ENCODE measurements around the gene NR3C1. TPM values are rescaled to one million over a fixed set of nuclear protein-coding genes. Genes with fewer than 3 reads are reported as not detected.

NR3C1 gene
- total RNA-seq, 1 experiment from 2014 or later: 17.5 TPM

DNA sequence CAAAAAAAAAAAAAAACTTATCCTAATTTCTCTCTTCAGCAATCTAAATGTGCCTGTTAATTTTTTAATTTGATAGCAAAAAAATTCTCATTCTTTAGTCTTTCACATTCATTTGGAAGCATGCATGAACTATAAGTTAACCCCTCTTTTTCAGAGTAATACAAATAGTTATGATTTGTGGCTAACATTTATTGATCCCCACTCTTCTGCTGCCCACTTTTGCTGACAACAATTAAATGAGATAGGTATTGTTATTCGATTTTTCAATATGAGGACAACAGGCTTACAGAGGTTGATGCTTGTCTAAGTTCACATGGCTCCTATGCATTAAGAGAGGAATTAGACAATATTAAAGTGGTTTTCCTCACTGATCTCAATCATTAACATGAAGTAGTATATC lies 2.9 kb upstream of the NR3C1 start:
- Histone ChIP-seq H3K36me3 (ENCODE audit: control insufficient read depth, insufficient read depth, low read length) (no peaks in the 10 kb centered on the region), H3K27me3 (replicated peaks; ENCODE audit: control insufficient read depth, insufficient read depth, low read length) (no peaks in the 10 kb centered on the region; the same call in 1 of the 2 replicates), H3K4me1 (no peaks in the 10 kb centered on the region), H3K9me3 (no peaks in the 10 kb centered on the region), H3K4me3 (ENCODE audit: low read depth, low read length) (no peak overlapping the region)
- Mint-ChIP-seq H3K4me1 (ENCODE audit: low read depth, unreplicated experiment) (peaks cover 10% of the 10 kb centered on the region), H3K27ac (ENCODE audit: unreplicated experiment) (no peak overlapping the region), H3K9me3 (ENCODE audit: unreplicated experiment) (no peaks in the 10 kb centered on the region), H3K36me3 (ENCODE audit: insufficient read depth, unreplicated experiment) (no peaks in the 10 kb centered on the region), H3K4me3 (ENCODE audit: unreplicated experiment) (peak overlapping the region; percentile 77), H3K27me3 (ENCODE audit: insufficient read depth, unreplicated experiment) (no peaks in the 10 kb centered on the region)
- ChIA-PET CTCF (no interaction called here), POLR2A (no interaction called here)
- TF ChIP-seq, protein P1, sequence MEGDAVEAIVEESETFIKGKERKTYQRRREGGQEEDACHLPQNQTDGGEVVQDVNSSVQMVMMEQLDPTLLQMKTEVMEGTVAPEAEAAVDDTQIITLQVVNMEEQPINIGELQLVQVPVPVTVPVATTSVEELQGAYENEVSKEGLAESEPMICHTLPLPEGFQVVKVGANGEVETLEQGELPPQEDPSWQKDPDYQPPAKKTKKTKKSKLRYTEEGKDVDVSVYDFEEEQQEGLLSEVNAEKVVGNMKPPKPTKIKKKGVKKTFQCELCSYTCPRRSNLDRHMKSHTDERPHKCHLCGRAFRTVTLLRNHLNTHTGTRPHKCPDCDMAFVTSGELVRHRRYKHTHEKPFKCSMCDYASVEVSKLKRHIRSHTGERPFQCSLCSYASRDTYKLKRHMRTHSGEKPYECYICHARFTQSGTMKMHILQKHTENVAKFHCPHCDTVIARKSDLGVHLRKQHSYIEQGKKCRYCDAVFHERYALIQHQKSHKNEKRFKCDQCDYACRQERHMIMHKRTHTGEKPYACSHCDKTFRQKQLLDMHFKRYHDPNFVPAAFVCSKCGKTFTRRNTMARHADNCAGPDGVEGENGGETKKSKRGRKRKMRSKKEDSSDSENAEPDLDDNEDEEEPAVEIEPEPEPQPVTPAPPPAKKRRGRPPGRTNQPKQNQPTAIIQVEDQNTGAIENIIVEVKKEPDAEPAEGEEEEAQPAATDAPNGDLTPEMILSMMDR (IDR thresholded peaks at IDR 0.05; ENCODE audit: insufficient read depth in 1 of 2, low read depth in 1 of 2, low read length in 1 of 2, severe bottlenecking in 1 of 2, unreplicated experiment in 1 of 2): no peak
- no TSS peak for BruUV-seq (replicated peaks)
- intact Hi-C loops (cut with micrococcal nuclease; ENCODE audit: unreplicated experiment): loop anchor here (10.0 kb wide), 1 partner anchor 692 kb away; no protein-coding TSS in a partner anchor
- no peak for DNase-seq

DNA sequence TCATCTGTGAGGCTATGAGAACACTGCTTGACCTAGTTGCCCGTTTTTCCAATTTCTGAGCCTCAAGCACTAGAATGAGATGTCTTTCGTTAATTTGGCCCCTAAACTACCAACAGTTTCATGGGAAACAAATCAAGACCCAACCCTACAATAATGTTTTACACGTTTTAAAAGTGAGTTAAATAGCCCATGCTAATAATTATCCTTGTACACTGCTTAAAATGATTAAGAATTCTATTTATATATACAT lies 2.3 kb upstream of the NR3C1 start:
- no peak for DNase-seq
- ChIA-PET CTCF (no interaction called here), POLR2A (no interaction called here)
- peak overlapping the region; percentile 77 for H3K4me3 Mint-ChIP-seq (ENCODE audit: unreplicated experiment)
- no peaks in the 10 kb centered on the region for H3K27me3 Mint-ChIP-seq (ENCODE audit: insufficient read depth, unreplicated experiment)
- intact Hi-C loops (cut with micrococcal nuclease; ENCODE audit: unreplicated experiment): loop anchor here (10.0 kb wide), 1 partner anchor 691 kb away; no protein-coding TSS in a partner anchor
- TF ChIP-seq, protein P1 (IDR thresholded peaks at IDR 0.05; ENCODE audit: insufficient read depth in 1 of 2, low read depth in 1 of 2, low read length in 1 of 2, severe bottlenecking in 1 of 2, unreplicated experiment in 1 of 2): no peak
- H3K4me1 Mint-ChIP-seq (ENCODE audit: low read depth, unreplicated experiment): peaks cover 13% of the 10 kb centered on the region
- H3K4me3 ChIP-seq (ENCODE audit: low read depth, low read length): peak overlapping the region; percentile 90
- BruUV-seq (replicated peaks): TSS peak; percentile 83
- no peak overlapping the region for H3K27ac Mint-ChIP-seq (ENCODE audit: unreplicated experiment)
- H3K4me1 ChIP-seq: no peaks in the 10 kb centered on the region
- no peaks in the 10 kb centered on the region; the same call in 1 of the 2 replicates for H3K27me3 ChIP-seq (replicated peaks; ENCODE audit: control insufficient read depth, insufficient read depth, low read length)
- no peaks in the 10 kb centered on the region for H3K9me3 Mint-ChIP-seq (ENCODE audit: unreplicated experiment)
- no peaks in the 10 kb centered on the region for H3K36me3 Mint-ChIP-seq (ENCODE audit: insufficient read depth, unreplicated experiment)
- no peaks in the 10 kb centered on the region for H3K36me3 ChIP-seq (ENCODE audit: control insufficient read depth, insufficient read depth, low read length)
- H3K9me3 ChIP-seq: no peaks in the 10 kb centered on the region

DNA sequence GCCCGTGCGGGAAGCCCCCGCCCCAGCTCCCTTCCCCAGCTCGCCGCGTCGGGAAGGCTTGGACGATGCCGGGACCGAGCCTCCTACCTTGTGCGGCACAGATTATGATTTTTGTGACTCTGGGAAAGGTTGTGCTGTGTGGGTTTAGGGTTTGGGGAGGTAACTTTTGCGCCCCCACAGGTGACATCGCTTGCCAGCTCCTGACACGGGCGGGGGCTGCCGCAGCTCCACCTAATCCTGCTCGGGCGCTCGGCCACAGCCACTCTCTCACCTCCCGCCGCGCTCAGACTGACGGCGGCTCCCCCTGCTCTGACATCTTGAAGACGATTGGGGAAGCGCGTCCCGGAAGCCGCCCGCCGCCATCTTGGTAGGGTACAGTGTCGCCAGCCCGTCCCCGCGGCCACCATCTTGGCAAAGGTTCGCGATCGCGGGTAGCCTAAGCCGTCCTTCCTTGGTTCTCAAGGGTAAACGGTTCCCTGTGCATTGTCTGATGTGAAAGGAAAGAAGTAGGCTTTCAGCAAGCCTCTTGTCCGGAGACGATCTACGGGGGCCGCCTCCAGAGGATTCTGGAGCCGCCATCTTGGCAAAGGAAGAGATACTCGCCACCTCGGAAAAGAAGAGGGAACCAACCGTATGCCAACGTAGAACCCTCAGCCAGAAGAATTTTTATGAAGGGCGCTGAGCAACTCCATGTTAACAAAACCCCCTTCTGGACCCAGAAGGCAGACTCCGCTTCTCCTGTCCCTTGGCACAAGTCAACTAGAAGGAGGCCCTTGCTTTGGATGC lies 1.8 kb upstream of the NR3C1 start:
- Mint-ChIP-seq H3K27ac (ENCODE audit: unreplicated experiment) (peak overlapping the region; percentile 15), H3K9me3 (ENCODE audit: unreplicated experiment) (no peaks in the 10 kb centered on the region), H3K27me3 (ENCODE audit: insufficient read depth, unreplicated experiment) (no peaks in the 10 kb centered on the region), H3K4me1 (ENCODE audit: low read depth, unreplicated experiment) (peaks cover 13% of the 10 kb centered on the region), H3K36me3 (ENCODE audit: insufficient read depth, unreplicated experiment) (peaks cover 4% of the 10 kb centered on the region), H3K4me3 (ENCODE audit: unreplicated experiment) (peak overlapping the region; percentile 77)
- no TSS peak for BruUV-seq (replicated peaks)
- H3K9me3 ChIP-seq: no peaks in the 10 kb centered on the region
- H3K27me3 ChIP-seq (replicated peaks; ENCODE audit: control insufficient read depth, insufficient read depth, low read length): no peaks in the 10 kb centered on the region; the same call in 1 of the 2 replicates
- ChIA-PET POLR2A (interaction anchor here (0.6 kb wide), 1 partner anchor 28 kb away, joined by 3 read pairs; no protein-coding TSS in a partner anchor), CTCF (interaction anchor here (0.7 kb wide), 1 partner anchor 115 kb away, joined by 5 read pairs; no protein-coding TSS in a partner anchor)
- no peaks in the 10 kb centered on the region for H3K4me1 ChIP-seq
- peak overlapping the region; percentile 90 for H3K4me3 ChIP-seq (ENCODE audit: low read depth, low read length)
- peak; percentile 52 to 59 for DNase-seq
- intact Hi-C loops (cut with micrococcal nuclease; ENCODE audit: unreplicated experiment): loop anchor here (10.0 kb wide), 1 partner anchor 690 kb away; no protein-coding TSS in a partner anchor
- H3K36me3 ChIP-seq (ENCODE audit: control insufficient read depth, insufficient read depth, low read length): no peaks in the 10 kb centered on the region
- TF ChIP-seq, protein P1 (IDR thresholded peaks at IDR 0.05; ENCODE audit: insufficient read depth in 1 of 2, low read depth in 1 of 2, low read length in 1 of 2, severe bottlenecking in 1 of 2, unreplicated experiment in 1 of 2): no peak
